HCT116 (cell line): ENCODE results near the gene COMMD10. TPM values are rescaled to one million over a fixed set of nuclear protein-coding genes. Genes with fewer than 3 reads are reported as not detected.

Experiments used
- ATAC-seq: fragments of 200-7000 bp; cut with Tn5 transposase; 2 replicates; pipeline ENCODE4 v1.9.1; 2020; ENCODE audit warnings: mild to moderate bottlenecking, moderate library complexity
- BruUV-seq: library from RNA; stranded (reverse); fragments of 400-500 nt; replicated peaks from 2 replicates; lab custom pipeline; 2021; lab: Mats Ljungman, UMichigan
- CTCF ChIA-PET: fragments of 300-600 bp; sonication (Branson Sonifier 250); formaldehyde crosslinking; loops from one replicate; lab custom pipeline; 2021; ENCODE audit warnings: antibody characterized with exemption; lab: Charles Lee
- POLR2A ChIA-PET: fragments of 300-600, 350-600 bp; sonication (Branson Sonifier 250); formaldehyde crosslinking; loops from one replicate; lab custom pipeline; 2021; ENCODE audit warnings: antibody characterized with exemption; lab: Charles Lee
- RAD21 ChIA-PET, 2 experiments: fragments of 300-600 bp; sonication (Branson Sonifier 250); formaldehyde crosslinking; loops; one replicate each; lab custom pipeline; 2023; ENCODE audit warnings: low total read pairs in 2 of 2; ENCODE audit not compliant: uncharacterized antibody in 2 of 2, unreplicated experiment in 2 of 2, low non-redundant PET in 1 of 2; lab: Charles Lee
- DNase-seq: peaks from one replicate; pipeline ENCODE4 v3.0.0-alpha.2; 2010; ENCODE audit warnings: low read depth, low spot score
- H2AFZ ChIP-seq: fragments of 200-600 bp; shearing (Covaris generic), sonication (generic); 2 replicates; pipeline ENCODE4 v1.6.1; 2017; ENCODE audit warnings: low read depth, mixed run types, mixed read lengths, antibody characterized with exemption, low read length; ENCODE audit not compliant: poor library complexity, severe bottlenecking
- H3K27ac ChIP-seq: 2 replicates; pipeline ENCODE4 v1.5.1; 2012; ENCODE audit warnings: low read depth, low read length
- H3K27me3 ChIP-seq: fragments of 200-600 bp; sonication (generic); 2 replicates; pipeline ENCODE4 v1.6.1; 2016; ENCODE audit warnings: mixed run types, low read length, mixed read lengths; ENCODE audit not compliant: insufficient read depth
- H3K36me3 ChIP-seq, 2 experiments: fragments of 200-500 bp in 1 of 2; fragments of 200-600 bp in 1 of 2; sonication (Bioruptor generic) in 1 of 2; sonication (generic) in 1 of 2; 2 replicates each; pipeline versions ENCODE4 v1.5.1 to v1.6.1; 2014 to 2016; ENCODE audit warnings: low read length in 2 of 2, inconsistent platforms in 1 of 2, mixed read lengths in 1 of 2, mixed run types in 1 of 2; ENCODE audit not compliant: insufficient read depth in 2 of 2, control insufficient read depth in 1 of 2
- H3K4me1 ChIP-seq, 2 experiments: fragments of 200-600 bp in 1 of 2; sonication (generic) in 1 of 2; 2 replicates each; pipeline versions ENCODE4 v1.5.1 to v1.6.1; 2012 to 2017; ENCODE audit warnings: low read length in 2 of 2, inconsistent platforms in 1 of 2, mild to moderate bottlenecking in 1 of 2, mixed read lengths in 1 of 2, mixed run types in 1 of 2, moderate library complexity in 1 of 2; ENCODE audit not compliant: insufficient read depth in 2 of 2, control insufficient read depth in 1 of 2
- H3K4me2 ChIP-seq: fragments of 200-600 bp; sonication (generic); 2 replicates; pipeline ENCODE4 v1.6.1; 2017; ENCODE audit warnings: mixed run types, low read length, mixed read lengths
- H3K4me3 ChIP-seq, 2 experiments: fragments of 200-600 bp in 1 of 2; sonication (generic) in 1 of 2; replicated peaks in 1 of 2; 2 replicates each; pipeline ENCODE4 v1.5.1; 2011 to 2016; ENCODE audit warnings: low read length in 2 of 2, control low read depth in 1 of 2, low read depth in 1 of 2, mild to moderate bottlenecking in 1 of 2, mixed read lengths in 1 of 2, mixed run types in 1 of 2
- H3K79me2 ChIP-seq: fragments of 200-600 bp; sonication (generic); 2 replicates; pipeline ENCODE4 v1.6.1; 2017; ENCODE audit warnings: mild to moderate bottlenecking, mixed run types, low read length, moderate library complexity, mixed read lengths; ENCODE audit not compliant: insufficient read depth
- H3K9ac ChIP-seq: fragments of 200-600 bp; sonication (generic); 2 replicates; pipeline ENCODE4 v1.6.1; 2016; ENCODE audit warnings: low read length, mixed read lengths
- H3K9me2 ChIP-seq: fragments of 200-600 bp; sonication (generic), shearing (Covaris generic); 2 replicates; pipeline ENCODE4 v1.6.1; 2017; ENCODE audit warnings: mixed run types, mild to moderate bottlenecking, moderate library complexity; ENCODE audit not compliant: insufficient read depth
- H3K9me3 ChIP-seq, 2 experiments: fragments of 200-500 bp in 1 of 2; fragments of 200-600 bp in 1 of 2; sonication (Bioruptor generic) in 1 of 2; sonication (generic) in 1 of 2; 2 replicates each; pipeline ENCODE4 v1.6.1; 2014 to 2017; ENCODE audit warnings: low read length in 2 of 2, mixed read lengths in 2 of 2, inconsistent platforms in 1 of 2, low read depth in 1 of 2, mild to moderate bottlenecking in 1 of 2, mixed run types in 1 of 2, moderate library complexity in 1 of 2; ENCODE audit not compliant: control insufficient read depth in 1 of 2, insufficient read depth in 1 of 2
- H4K20me1 ChIP-seq: fragments of 200-600 bp; sonication (generic), shearing (Covaris generic); 2 replicates; pipeline ENCODE4 v1.6.1; 2017; ENCODE audit warnings: mixed run types, mild to moderate bottlenecking, moderate library complexity; ENCODE audit not compliant: insufficient read depth
- ATF3 ChIP-seq: IDR thresholded peaks from 2 replicates; pipeline ENCODE4 v1.6.1; 2012
- CBX3 ChIP-seq: IDR thresholded peaks from 2 replicates; pipeline ENCODE4 v1.6.1; 2012; ENCODE audit warnings: low read depth
- CEBPB ChIP-seq: IDR thresholded peaks from 2 replicates; pipeline ENCODE4 v1.6.1; 2012; ENCODE audit warnings: low read depth
- EGR1 ChIP-seq: IDR thresholded peaks from 2 replicates; pipeline ENCODE4 v1.6.1; 2012; ENCODE audit warnings: low read depth
- ELF1 ChIP-seq: IDR thresholded peaks from 2 replicates; pipeline ENCODE4 v1.6.1; 2012; ENCODE audit warnings: low read depth, borderline replicate concordance
- EZH2 ChIP-seq: fragments of 200-600 bp; sonication (generic); IDR thresholded peaks from 2 replicates; pipeline ENCODE4 v1.6.1; 2017; ENCODE audit warnings: antibody characterized with exemption, mixed run types
- FOSL1 ChIP-seq: IDR thresholded peaks from 2 replicates; pipeline ENCODE4 v1.6.1; 2012; ENCODE audit warnings: low read depth
- POLR2A ChIP-seq: IDR thresholded peaks from 2 replicates; pipeline ENCODE4 v1.7.0; 2011; ENCODE audit warnings: borderline replicate concordance; ENCODE audit not compliant: insufficient read depth, insufficient read length; ENCODE audit errors: extremely low read depth
- POLR2AphosphoS5 ChIP-seq: IDR thresholded peaks from 2 replicates; pipeline ENCODE4 v1.6.1; 2011; ENCODE audit warnings: mild to moderate bottlenecking, low read depth, low read length, moderate library complexity
- RAD21 ChIP-seq: IDR thresholded peaks from 2 replicates; pipeline ENCODE4 v1.6.1; 2012; ENCODE audit warnings: low read depth, mild to moderate bottlenecking
- REST ChIP-seq: IDR thresholded peaks from 2 replicates; pipeline ENCODE4 v1.6.1; 2012; ENCODE audit warnings: low read depth
- SIN3A ChIP-seq: IDR thresholded peaks from 2 replicates; pipeline ENCODE4 v1.6.1; 2012; ENCODE audit warnings: low read depth
- SP1 ChIP-seq: IDR thresholded peaks from 2 replicates; pipeline ENCODE4 v1.6.1; 2012; ENCODE audit warnings: low read depth
- SRF ChIP-seq: IDR thresholded peaks from 2 replicates; pipeline ENCODE4 v1.6.1; 2012; ENCODE audit warnings: low read depth
- TCF7L2 ChIP-seq: IDR thresholded peaks from 2 replicates; pipeline ENCODE4 v1.7.0; 2011; ENCODE audit warnings: borderline replicate concordance, inconsistent platforms; ENCODE audit not compliant: insufficient read depth, insufficient read length; ENCODE audit errors: extremely low read depth
- YY1 ChIP-seq: IDR thresholded peaks from 2 replicates; pipeline ENCODE4 v1.6.1; 2011; ENCODE audit warnings: low read length, low read depth, moderate library complexity, mild to moderate bottlenecking; ENCODE audit not compliant: insufficient replicate concordance; ENCODE audit errors: extremely low read depth
- ZBTB33 ChIP-seq: IDR thresholded peaks from 2 replicates; pipeline ENCODE4 v1.6.1; 2011; ENCODE audit warnings: mild to moderate bottlenecking, low read length, moderate library complexity; ENCODE audit not compliant: insufficient replicate concordance; ENCODE audit errors: extremely low read depth
- ZFX ChIP-seq: fragments of 450-650 bp; IDR thresholded peaks from 2 replicates; pipeline ENCODE4 v1.6.1; 2017
- intact Hi-C: fragments of 100-400 bp; cut with micrococcal nuclease; formaldehyde crosslinking; loops from 2 replicates; pipeline ENCODE4 v1.10.0; 2022
- total RNA-seq: library from RNA; stranded (reverse); gene quantifications from one replicate; pipeline ENCODE4 v1.2.1, GENCODE V29; 2021; ENCODE audit not compliant: unreplicated experiment

COMMD10 gene
- total RNA-seq, 1 experiment from 2014 or later, result 35.3 TPM

- ATAC-seq (no peak), DNase-seq (no peak)
- no peaks in the 10 kb centered on the region for H3K79me2 ChIP-seq
- no TSS peak for BruUV-seq
- no peaks in the 10 kb centered on the region for H3K27me3 ChIP-seq
- H3K9me2 ChIP-seq, result no peaks in the 10 kb centered on the region
- RAD21 ChIA-PET, result no interaction called here
- no peaks in the 10 kb centered on the region for H3K36me3 ChIP-seq
- no peaks in the 10 kb centered on the region for H4K20me1 ChIP-seq
- no peaks in the 10 kb centered on the region for H3K4me1 ChIP-seq
- POLR2A ChIA-PET, result no interaction called here
- CTCF ChIA-PET, result no interaction called here
- H3K4me2 ChIP-seq, result no peak overlapping the region
- H3K4me3 ChIP-seq, result no peak overlapping the region
- intact Hi-C loops, result no loop called here
- H3K27ac ChIP-seq, result no peak overlapping the region
- H3K9me3 ChIP-seq, result no peaks in the 10 kb centered on the region
- no peak for TF ChIP-seq CBX3
- no peak for TF ChIP-seq SIN3A
- TF ChIP-seq POLR2A, result no peak
- no peak for TF ChIP-seq POLR2AphosphoS5
- no peak for TF ChIP-seq SP1
- no peak for TF ChIP-seq FOSL1
- no peak for TF ChIP-seq ELF1
- TF ChIP-seq EGR1, result no peak
- no peak for TF ChIP-seq YY1
- TF ChIP-seq CEBPB, result no peak
- TF ChIP-seq SRF, result no peak
- no peak for TF ChIP-seq EZH2
- TF ChIP-seq ZBTB33, result no peak
- no peak for TF ChIP-seq ATF3
- TF ChIP-seq ZFX, result no peak
- TF ChIP-seq TCF7L2, result no peak
- no peak for TF ChIP-seq RAD21
- TF ChIP-seq REST, result no peak
- no peak overlapping the region for H2AFZ ChIP-seq
- no peak overlapping the region for H3K9ac ChIP-seq
These were observed 140.6 kb downstream of the COMMD10 start for GRCh38 chr5:116225281-116225922.
